Right lobe of liver (tissue), 4 donors: ENCODE data around the gene NRF1.

Source experiments
- POLR2A ChIP-seq: fragments of 450-650 bp; IDR thresholded peaks from one replicate; pipeline ENCODE4 v1.6.1; 2017; ENCODE audit warnings: antibody characterized with exemption, mild to moderate bottlenecking
- TF ChIP-seq, protein P1 (sequence below), 4 donors: fragments of 200-600 bp in 3 of 4; fragments of 450-650 bp in 1 of 4; IDR thresholded peaks; one replicate each; pipeline versions ENCODE4 v1.5.1 to v1.8.0; 2016 to 2022; ENCODE audit warnings: antibody characterized with exemption in 4 of 4, mild to moderate bottlenecking in 2 of 4
- donor health status: DM: no; HTN: no; CAD: no.
- donor health status: DM: no; HTN: no; CAD: no.
- donor health status: DM: no; HTN: yes; CAD: no.

DNA sequence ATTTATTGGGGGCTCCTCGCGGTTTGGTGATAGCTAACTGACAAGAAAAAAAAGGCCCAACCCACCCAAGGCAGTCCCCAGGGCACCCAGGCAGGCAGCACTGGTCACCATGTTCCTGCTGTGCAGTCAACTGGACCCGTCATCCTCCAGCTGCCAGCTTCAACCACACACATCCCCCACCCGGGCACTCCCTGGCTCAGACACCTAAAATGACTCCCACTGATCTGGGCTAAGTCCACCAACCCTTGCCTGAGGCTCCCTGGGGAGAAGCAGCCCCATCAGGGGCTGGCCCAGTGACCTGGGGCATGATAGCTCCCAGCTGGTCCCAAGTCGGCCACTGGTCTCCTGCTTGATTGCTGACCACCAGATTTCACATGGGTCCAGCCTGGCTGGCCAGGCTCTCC, 161.8 kb downstream of the NRF1 start:
- no peak for TF ChIP-seq POLR2A
- TF ChIP-seq, protein P1, sequence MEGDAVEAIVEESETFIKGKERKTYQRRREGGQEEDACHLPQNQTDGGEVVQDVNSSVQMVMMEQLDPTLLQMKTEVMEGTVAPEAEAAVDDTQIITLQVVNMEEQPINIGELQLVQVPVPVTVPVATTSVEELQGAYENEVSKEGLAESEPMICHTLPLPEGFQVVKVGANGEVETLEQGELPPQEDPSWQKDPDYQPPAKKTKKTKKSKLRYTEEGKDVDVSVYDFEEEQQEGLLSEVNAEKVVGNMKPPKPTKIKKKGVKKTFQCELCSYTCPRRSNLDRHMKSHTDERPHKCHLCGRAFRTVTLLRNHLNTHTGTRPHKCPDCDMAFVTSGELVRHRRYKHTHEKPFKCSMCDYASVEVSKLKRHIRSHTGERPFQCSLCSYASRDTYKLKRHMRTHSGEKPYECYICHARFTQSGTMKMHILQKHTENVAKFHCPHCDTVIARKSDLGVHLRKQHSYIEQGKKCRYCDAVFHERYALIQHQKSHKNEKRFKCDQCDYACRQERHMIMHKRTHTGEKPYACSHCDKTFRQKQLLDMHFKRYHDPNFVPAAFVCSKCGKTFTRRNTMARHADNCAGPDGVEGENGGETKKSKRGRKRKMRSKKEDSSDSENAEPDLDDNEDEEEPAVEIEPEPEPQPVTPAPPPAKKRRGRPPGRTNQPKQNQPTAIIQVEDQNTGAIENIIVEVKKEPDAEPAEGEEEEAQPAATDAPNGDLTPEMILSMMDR (IDR thresholded peaks at IDR 0.05) = no peak
